Left lung (tissue), 10 donors: ENCODE measurements around the gene FIBP. TPM values are rescaled to one million over a fixed set of nuclear protein-coding genes. Genes with fewer than 3 reads are reported as not detected.

Experiments
- ATAC-seq: fragments of 200-7000 bp; cut with Tn5 transposase; one replicate; pipeline ENCODE4 v1.9.1; 2020; ENCODE audit warnings: moderate library complexity
- DNase-seq, 4 donors: peaks; one replicate each; pipeline ENCODE4 v3.0.0-alpha.2; 2013 to 2020
- H3K27ac ChIP-seq, 2 donors: fragments of 200-600 bp; sonication (generic) in 1 of 2; one replicate each; pipeline versions ENCODE4 v1.5.0 to v1.8.0; 2020 to 2021
- H3K27me3 ChIP-seq, 2 donors: fragments of 200-600 bp; sonication (generic) in 1 of 2; one replicate each; pipeline versions ENCODE4 v1.5.0 to v1.8.0; 2020 to 2021
- H3K36me3 ChIP-seq, 2 donors: fragments of 200-600 bp; sonication (generic) in 1 of 2; one replicate each; pipeline versions ENCODE4 v1.5.0 to v1.8.0; 2020 to 2021
- H3K4me1 ChIP-seq, 2 donors: fragments of 200-600 bp; one replicate each; pipeline ENCODE4 v1.8.0; 2021
- H3K4me3 ChIP-seq, 2 donors: fragments of 200-600 bp; sonication (generic) in 1 of 2; one replicate each; pipeline versions ENCODE4 v1.5.0 to v1.8.0; 2020 to 2021; ENCODE audit warnings: mild to moderate bottlenecking in 1 of 2
- H3K9me3 ChIP-seq, 2 donors: fragments of 200-600 bp; sonication (generic) in 1 of 2; one replicate each; pipeline versions ENCODE4 v1.5.0 to v1.8.0; 2020 to 2021
- CTCF ChIP-seq, 2 donors: fragments of 200-600 bp; sonication (generic) in 1 of 2; IDR thresholded peaks; one replicate each; pipeline versions ENCODE4 v1.5.0 to v1.8.0; 2021; ENCODE audit warnings: antibody characterized with exemption in 2 of 2
- intact Hi-C, 2 donors: fragments of 100-400 bp; cut with DNase I; formaldehyde crosslinking; loops; one replicate each; pipeline versions ENCODE4 v1.11.2 to v1.14.2; 2022
- polyA plus RNA-seq, 6 donors: library from polyadenylated mRNA; unstranded; fragments of 120-200 nt; gene quantifications; one replicate each; pipeline ENCODE4 v1.2.1, GENCODE V29; 2013; ENCODE audit not compliant: insufficient read length in 6 of 6
- total RNA-seq, 2 donors: library from RNA; stranded (reverse); fragmentation: NEBNext Ultra II Directional; extraction: Animal tissue kit (Norgen Biotek cat#: 25700); gene quantifications; one replicate each; pipeline ENCODE4 v1.2.1, GENCODE V29; 2021
- donor health status: DM: no; HTN: yes; CAD: no.
- donor health status: DM: no; HTN: no; CAD: no.

FIBP gene
- total and polyA plus RNA-seq, 8 donors = 56.5 to 83.0 (median 76.6) TPM

DNA sequence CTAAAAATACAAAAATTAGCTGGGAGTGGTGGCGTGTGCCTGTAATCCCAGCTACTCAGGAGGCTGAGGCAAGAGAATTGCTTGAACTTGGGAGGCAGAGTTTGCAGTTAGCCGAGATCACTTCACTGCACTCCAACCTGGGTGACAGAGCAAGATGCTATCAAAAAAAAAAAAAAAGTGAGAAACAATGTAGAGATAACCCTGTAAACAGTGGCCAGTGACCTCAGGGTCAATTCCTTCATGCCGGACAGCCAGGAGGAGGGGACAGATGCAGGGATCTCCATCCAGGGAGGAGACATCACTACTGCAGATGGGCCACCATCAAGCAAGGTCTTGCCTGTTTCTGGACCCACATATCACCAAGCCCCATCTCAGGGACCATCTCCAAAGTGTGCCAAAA lies 40.5 kb downstream of the FIBP start:
- peaks cover 0 to 25% of the 10 kb centered on the region in 2 donors for H3K36me3 ChIP-seq
- no peaks in the 10 kb centered on the region for H3K9me3 ChIP-seq
- no peak overlapping the region for H3K4me3 ChIP-seq
- ATAC-seq = no peak
- no peak for DNase-seq
- no peaks in the 10 kb centered on the region for H3K4me1 ChIP-seq
- H3K27ac ChIP-seq = no peak overlapping the region
- intact Hi-C loops = no loop called here
- H3K27me3 ChIP-seq = no peaks in the 10 kb centered on the region
- no peak for TF ChIP-seq CTCF (IDR thresholded peaks at IDR 0.05)

DNA sequence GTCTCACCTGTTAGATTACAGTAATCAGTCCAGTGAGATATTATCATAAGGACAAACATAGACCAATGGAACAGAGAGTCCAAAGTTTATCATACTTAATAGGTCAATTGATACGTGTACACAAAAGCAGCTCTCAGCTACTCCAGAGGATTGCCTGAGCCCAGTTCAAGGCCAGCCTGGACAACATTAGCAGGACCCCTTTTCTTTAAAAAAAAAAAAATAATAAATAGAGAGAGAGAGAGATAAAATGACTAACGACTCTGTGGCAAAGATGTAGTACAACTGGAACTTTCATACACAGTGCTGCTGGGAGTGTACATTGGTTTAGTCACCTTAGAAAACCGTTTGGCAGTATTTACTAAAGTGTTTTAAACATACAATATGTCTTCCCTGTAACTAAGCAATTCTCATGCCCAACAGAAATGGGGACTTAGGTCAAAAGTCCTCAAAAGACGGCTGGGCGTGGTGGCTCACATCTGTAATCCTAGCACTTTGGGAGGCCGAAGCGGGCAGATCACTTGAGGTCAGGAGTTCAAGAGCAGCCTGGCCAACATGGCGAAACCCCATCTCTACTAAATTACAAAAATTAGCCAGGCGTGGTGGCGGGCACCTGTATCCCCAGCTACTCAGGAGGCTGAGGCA lies 43.9 kb downstream of the FIBP start:
- TF ChIP-seq CTCF (IDR thresholded peaks at IDR 0.05) = no peak
- ATAC-seq = no peak
- no peak for DNase-seq
- intact Hi-C loops = no loop called here
- Histone ChIP-seq H3K27me3 (no peaks in the 10 kb centered on the region), H3K36me3 (no peaks in the 10 kb centered on the region), H3K27ac (no peak overlapping the region), H3K9me3 (no peaks in the 10 kb centered on the region), H3K4me3 (no peak overlapping the region), H3K4me1 (no peaks in the 10 kb centered on the region)

DNA sequence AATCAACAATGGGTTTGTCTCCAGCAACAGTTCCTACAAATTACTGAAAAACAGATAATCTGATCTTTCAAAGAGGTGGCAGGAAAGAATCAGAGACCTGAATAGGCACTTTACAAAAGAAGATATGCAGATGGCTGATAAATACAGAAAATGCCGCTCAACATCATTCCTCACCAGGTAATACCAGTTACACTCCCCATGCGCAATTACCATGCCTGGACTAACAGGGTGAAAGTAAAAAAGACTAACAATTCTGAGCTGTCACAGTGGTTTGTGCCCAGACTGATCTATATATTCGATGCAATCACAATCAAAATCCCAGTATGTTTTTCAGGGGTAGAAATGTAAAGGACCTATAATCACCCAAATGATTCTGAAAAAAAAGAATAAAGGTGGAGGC lies 44.5 kb downstream of the FIBP start:
- ATAC-seq = no peak

DNA sequence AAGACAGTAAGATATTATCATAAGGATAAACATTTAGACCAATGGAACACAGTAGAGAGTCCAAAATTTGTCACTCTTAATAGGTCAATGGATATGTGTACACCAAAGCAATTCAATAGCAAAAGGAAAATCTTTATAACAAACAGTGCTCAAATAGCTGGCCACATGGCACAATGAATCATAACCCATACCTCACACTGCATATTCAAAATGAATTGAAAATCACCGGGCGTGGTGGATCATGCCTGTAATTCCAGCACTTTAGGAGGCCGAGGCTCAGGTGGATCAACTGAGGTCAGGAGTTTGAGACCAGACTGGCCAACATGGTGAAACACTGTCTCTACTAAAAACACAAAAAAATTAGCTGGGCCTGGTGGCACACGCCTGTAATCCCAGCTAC lies 46.1 kb downstream of the FIBP start:
- ATAC-seq (no peak), DNase-seq (no peak)
- Histone ChIP-seq H3K27me3 (no peaks in the 10 kb centered on the region), H3K9me3 (no peaks in the 10 kb centered on the region), H3K27ac (no peak overlapping the region), H3K4me3 (no peak overlapping the region), H3K36me3 (no peaks in the 10 kb centered on the region), H3K4me1 (no peaks in the 10 kb centered on the region)
- no peak for TF ChIP-seq CTCF (IDR thresholded peaks at IDR 0.05)
- intact Hi-C loops = no loop called here

More for the DNA sequence above, 44.5 kb downstream of the FIBP start:
- no peak for TF ChIP-seq CTCF (IDR thresholded peaks at IDR 0.05)
- Histone ChIP-seq H3K4me1 (no peaks in the 10 kb centered on the region), H3K27ac (no peak overlapping the region), H3K9me3 (no peaks in the 10 kb centered on the region), H3K36me3 (no peaks in the 10 kb centered on the region), H3K4me3 (no peak overlapping the region), H3K27me3 (no peaks in the 10 kb centered on the region)
- DNase-seq = no peak
- intact Hi-C loops = no loop called here

DNA sequence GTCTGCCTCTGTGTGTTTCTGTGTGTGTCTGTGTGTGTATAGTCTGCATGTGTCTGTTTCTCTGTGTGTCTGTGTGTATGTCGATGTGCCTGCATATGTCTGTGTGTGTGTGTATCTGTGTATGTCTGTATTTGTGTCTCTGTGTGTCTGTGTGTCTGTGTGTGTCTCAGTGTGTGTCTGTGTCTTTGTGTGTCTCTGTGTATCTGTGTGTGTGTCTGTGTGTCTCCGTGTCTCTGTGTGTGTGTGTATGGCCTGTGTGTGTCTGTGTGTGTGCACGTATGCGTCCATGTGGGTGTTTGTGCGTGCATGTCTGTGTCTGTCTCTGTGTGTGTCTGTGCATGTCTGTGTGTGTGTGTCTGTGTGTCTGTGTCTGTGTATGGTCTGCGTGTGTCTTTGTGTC lies 54.1 kb downstream of the FIBP start:
- DNase-seq = no peak
- no peak overlapping the region for H3K27ac ChIP-seq
- intact Hi-C loops = no loop called here

More for the DNA sequence above, 54.1 kb downstream of the FIBP start:
- H3K36me3 ChIP-seq = no peaks in the 10 kb centered on the region
- TF ChIP-seq CTCF (IDR thresholded peaks at IDR 0.05) = no peak
- H3K27me3 ChIP-seq = no peaks in the 10 kb centered on the region
- H3K4me3 ChIP-seq = peak overlapping the region; percentile 38 to 44
- H3K9me3 ChIP-seq = no peaks in the 10 kb centered on the region
- peaks cover 0 to 16% of the 10 kb centered on the region in 2 donors for H3K4me1 ChIP-seq
- peak; percentile 3 for ATAC-seq

Other genes with a start within 250 kb of the FIBP start
- 10 to 100 TPM; 56.5 to 67.9 TPM for gene RELA, start 225.6 kb downstream of the FIBP start, total RNA-seq
- 10 to 100 TPM; 51.3 to 70.6 (median 58.8) TPM for gene RELA, start 225.6 kb downstream of the FIBP start, polyA plus RNA-seq
- 10 to 100 TPM; 57.0 to 67.1 TPM for gene KAT5, start 176.2 kb downstream of the FIBP start, total RNA-seq
- 10 to 100 TPM; 58.4 to 69.2 (median 64.5) TPM for gene KAT5, start 176.2 kb downstream of the FIBP start, polyA plus RNA-seq
- gene RNASEH2C, start 167.7 kb downstream of the FIBP start, total RNA-seq = 10 to 100 TPM; 46.0 to 70.1 TPM
- gene RNASEH2C, start 167.7 kb downstream of the FIBP start, polyA plus RNA-seq = 10 to 100 TPM; 34.7 to 52.5 (median 37.2) TPM
- gene AP5B1, start 107.5 kb downstream of the FIBP start, total RNA-seq = 10 to 100 TPM; 22.6 to 39.0 TPM
- gene AP5B1, start 107.5 kb downstream of the FIBP start, polyA plus RNA-seq = 1 to 10 TPM; 2.9 to 4.5 (median 3.5) TPM
- under 1 TPM; 0.37 to 0.41 TPM for gene OVOL1, start 101.4 kb downstream of the FIBP start, total RNA-seq
- under 1 TPM; 0.20 to 0.45 (median 0.31) TPM for gene OVOL1, start 101.4 kb downstream of the FIBP start, polyA plus RNA-seq
- 1 to 10 TPM in 1 of 2 donors, under 1 TPM in 1; 0.24 to 1.9 TPM for gene SNX32, start 54.5 kb downstream of the FIBP start, total RNA-seq
- gene SNX32, start 54.5 kb downstream of the FIBP start, polyA plus RNA-seq = 1 to 10 TPM; 2.5 to 4.4 (median 3.1) TPM
- gene CFL1, start 30.3 kb downstream of the FIBP start, total RNA-seq = 1,000 to 10,000 TPM in 1 of 2 donors, 100 to 1,000 TPM in 1; 790 to 1,162 TPM
- gene CFL1, start 30.3 kb downstream of the FIBP start, polyA plus RNA-seq = 100 to 1,000 TPM; 599 to 799 (median 752) TPM
- 10 to 100 TPM; 43.4 to 50.7 TPM for gene MUS81, start 28.0 kb downstream of the FIBP start, total RNA-seq
- 10 to 100 TPM; 44.7 to 55.0 (median 52.0) TPM for gene MUS81, start 28.0 kb downstream of the FIBP start, polyA plus RNA-seq
- 100 to 1,000 TPM in 1 of 2 donors, 10 to 100 TPM in 1; 67.6 to 113 TPM for gene EFEMP2, start 15.7 kb downstream of the FIBP start, total RNA-seq
- gene EFEMP2, start 15.7 kb downstream of the FIBP start, polyA plus RNA-seq = 100 to 1,000 TPM; 111 to 169 (median 152) TPM
- gene CTSW, start 8.6 kb downstream of the FIBP start, total RNA-seq = 1 to 10 TPM; 5.8 to 9.1 TPM
- 1 to 10 TPM; 2.7 to 7.2 (median 5.7) TPM for gene CTSW, start 8.6 kb downstream of the FIBP start, polyA plus RNA-seq
- 10 to 100 TPM; 23.3 to 32.0 TPM for gene CCDC85B, start 2.2 kb upstream of the FIBP start, total RNA-seq
- gene CCDC85B, start 2.2 kb upstream of the FIBP start, polyA plus RNA-seq = 10 to 100 TPM; 10.0 to 23.8 (median 15.1) TPM
- 10 to 100 TPM in 1 of 2 donors, 1 to 10 TPM in 1; 3.4 to 16.3 TPM for gene FOSL1, start 11.9 kb upstream of the FIBP start, total RNA-seq
- gene FOSL1, start 11.9 kb upstream of the FIBP start, polyA plus RNA-seq = under 1 TPM in 4 of 6 donors, not detected in 2; 0.17 to 0.22 (median 0.21) TPM
- 10 to 100 TPM; 29.6 to 35.0 TPM for gene C11orf68, start 30.6 kb upstream of the FIBP start, total RNA-seq
- 10 to 100 TPM; 31.1 to 36.9 (median 34.4) TPM for gene C11orf68, start 30.6 kb upstream of the FIBP start, polyA plus RNA-seq
- 10 to 100 TPM; 61.0 to 64.5 TPM for gene DRAP1, start 31.0 kb upstream of the FIBP start, total RNA-seq
- 100 to 1,000 TPM in 1 of 6 donors, 10 to 100 TPM in 5; 69.2 to 112 (median 91.8) TPM for gene DRAP1, start 31.0 kb upstream of the FIBP start, polyA plus RNA-seq
- not detected for gene TSGA10IP, start 57.0 kb upstream of the FIBP start, total RNA-seq
- gene TSGA10IP, start 57.0 kb upstream of the FIBP start, polyA plus RNA-seq = 1 to 10 TPM in 1 of 6 donors, under 1 TPM in 4, not detected in 1; 0.26 to 1.0 (median 0.79) TPM
- 10 to 100 TPM; 34.1 to 50.8 TPM for gene SART1, start 73.3 kb upstream of the FIBP start, total RNA-seq
- gene SART1, start 73.3 kb upstream of the FIBP start, polyA plus RNA-seq = 10 to 100 TPM; 40.0 to 55.4 (median 46.3) TPM
- gene EIF1AD, start 113.7 kb upstream of the FIBP start, total RNA-seq = 10 to 100 TPM; 28.4 to 30.5 TPM
- 10 to 100 TPM; 23.6 to 30.5 (median 27.4) TPM for gene EIF1AD, start 113.7 kb upstream of the FIBP start, polyA plus RNA-seq
- gene BANF1, start 114.0 kb upstream of the FIBP start, total RNA-seq = 100 to 1,000 TPM; 161 to 183 TPM
- 100 to 1,000 TPM; 211 to 248 (median 228) TPM for gene BANF1, start 114.0 kb upstream of the FIBP start, polyA plus RNA-seq
- gene CST6, start 123.5 kb upstream of the FIBP start, total RNA-seq = 10 to 100 TPM; 20.3 to 46.5 TPM
- gene CST6, start 123.5 kb upstream of the FIBP start, polyA plus RNA-seq = 1 to 10 TPM in 1 of 6 donors, under 1 TPM in 5; 0.18 to 1.3 (median 0.46) TPM
- gene CATSPER1, start 138.0 kb upstream of the FIBP start, total RNA-seq = 1 to 10 TPM; 1.2 to 2.6 TPM
- gene CATSPER1, start 138.0 kb upstream of the FIBP start, polyA plus RNA-seq = under 1 TPM in 1 of 6 donors, not detected in 5; 0.24 TPM
- not detected for gene GAL3ST3, start 160.7 kb upstream of the FIBP start, total RNA-seq
- under 1 TPM in 5 of 6 donors, not detected in 1; 0.09 to 0.63 (median 0.20) TPM for gene GAL3ST3, start 160.7 kb upstream of the FIBP start, polyA plus RNA-seq
- gene SF3B2, start 163.9 kb upstream of the FIBP start, total RNA-seq = 100 to 1,000 TPM; 122 to 160 TPM
- 100 to 1,000 TPM; 192 to 233 (median 218) TPM for gene SF3B2, start 163.9 kb upstream of the FIBP start, polyA plus RNA-seq
- gene PACS1, start 181.8 kb upstream of the FIBP start, total RNA-seq = 10 to 100 TPM; 53.7 to 54.7 TPM
- gene PACS1, start 181.8 kb upstream of the FIBP start, polyA plus RNA-seq = 10 to 100 TPM; 50.7 to 57.5 (median 55.6) TPM